ENCODE data around the gene R3HDM2.
A peak's percentile ranks its signal among the peaks of the same experiment; 100 is the strongest.

Gene R3HDM2

GRCh38 chr12:57234233-57234570 lies 196.6 kb downstream of the R3HDM2 start:
- H3K9ac ChIP-seq: peak overlapping the region in 8 of 11 experiments; percentile 0 to 42 (median 16); a peak in 6 of 22 replicates
- peak overlapping the region; percentile 38 to 100 (median 97) for H3K4me2 ChIP-seq
- H3K27me3 ChIP-seq: peaks cover 45 to 73% (median 68%) of the 10 kb centered on the region in 11 experiments
- TF ChIP-seq Cebpa-rat (IDR thresholded peaks at IDR 0.05): no peak
- peaks cover 32 to 57% (median 51%) of the 10 kb centered on the region in 11 experiments for H3K36me3 ChIP-seq
- H3K9me3 ChIP-seq (replicated peaks in 1 of 11): no peaks in the 10 kb centered on the region
- H3K4me3 ChIP-seq: peak overlapping the region in 2 of 10 experiments; percentile 0 to 5; a peak in 1 of 20 replicates
- peaks cover 27 to 92% (median 88%) of the 10 kb centered on the region in 11 experiments; a peak in 21 of 22 replicates for H4K20me1 ChIP-seq
- peak overlapping the region in 2 of 11 experiments; percentile 6 to 14; a peak in 2 of 22 replicates for H3K27ac ChIP-seq
- peaks cover 67 to 92% (median 83%) of the 10 kb centered on the region in 10 experiments for H3K4me1 ChIP-seq

GRCh38 chr12:57233357-57234232 lies 197.2 kb downstream of the R3HDM2 start:
- peaks cover 70 to 92% (median 84%) of the 10 kb centered on the region in 10 experiments for H3K4me1 ChIP-seq
- H3K36me3 ChIP-seq: peaks cover 32 to 57% (median 51%) of the 10 kb centered on the region in 11 experiments
- H3K9ac ChIP-seq: peak overlapping the region in 8 of 11 experiments; percentile 0 to 42 (median 17); a peak in 6 of 22 replicates
- no peaks in the 10 kb centered on the region for H3K9me3 ChIP-seq (replicated peaks in 1 of 11)
- H3K4me3 ChIP-seq: peak overlapping the region in 1 of 10 experiments; percentile 0; a peak in 1 of 20 replicates
- TF ChIP-seq Cebpa-rat (IDR thresholded peaks at IDR 0.05): no peak
- peaks cover 27 to 88% (median 85%) of the 10 kb centered on the region in 11 experiments; a peak in 21 of 22 replicates for H4K20me1 ChIP-seq
- H3K27me3 ChIP-seq: peaks cover 41 to 67% (median 62%) of the 10 kb centered on the region in 11 experiments
- peak overlapping the region; percentile 38 to 100 (median 97) for H3K4me2 ChIP-seq
- H3K27ac ChIP-seq: peak overlapping the region in 2 of 11 experiments; percentile 6 to 14; a peak in 2 of 22 replicates

- Histone ChIP-seq H3K27me3 (peaks cover 34 to 59% (median 53%) of the 10 kb centered on the region in 11 experiments), H4K20me1 (peaks cover 27 to 75% (median 72%) of the 10 kb centered on the region in 11 experiments; a peak in 21 of 22 replicates), H3K9me3 (replicated peaks in 1 of 11) (no peaks in the 10 kb centered on the region), H3K4me2 (peak overlapping the region; percentile 97 to 100 (median 99); a peak in 19 of 22 replicates), H3K4me1 (peaks cover 71 to 90% (median 84%) of the 10 kb centered on the region in 10 experiments), H3K4me3 (0 out of 20 replicates have a peak overlapping the region, but pooled peaks of 1 of the 10 experiments have one; percentile 9), H3K36me3 (peaks cover 32 to 57% (median 51%) of the 10 kb centered on the region in 11 experiments), H3K9ac (peak overlapping the region in 6 of 11 experiments; percentile 15 to 89 (median 84); a peak in 6 of 22 replicates), H3K27ac (no peak overlapping the region)
- no peak for TF ChIP-seq Cebpa-rat (IDR thresholded peaks at IDR 0.05)
These were observed 198.6 kb downstream of the R3HDM2 start for GRCh38 chr12:57232156-57232756.

- Histone ChIP-seq H3K9ac (peak overlapping the region; percentile 79 to 89 (median 86); a peak in 20 of 22 replicates), H3K4me3 (peak overlapping the region; percentile 60 to 95 (median 80); a peak in 19 of 20 replicates), H4K20me1 (peaks cover 27 to 68% (median 64%) of the 10 kb centered on the region in 11 experiments; a peak in 21 of 22 replicates), H3K4me2 (peak overlapping the region; percentile 97 to 100 (median 99)), H3K9me3 (replicated peaks in 1 of 11) (no peaks in the 10 kb centered on the region), H3K27me3 (peaks cover 34 to 59% (median 52%) of the 10 kb centered on the region in 11 experiments), H3K27ac (no peak overlapping the region; a peak in 1 of 22 replicates), H3K4me1 (peaks cover 77 to 94% (median 92%) of the 10 kb centered on the region in 10 experiments), H3K36me3 (peaks cover 32 to 57% (median 51%) of the 10 kb centered on the region in 11 experiments)
- TF ChIP-seq Cebpa-rat (IDR thresholded peaks at IDR 0.05): no peak
These were observed 199.4 kb downstream of the R3HDM2 start for GRCh38 chr12:57231276-57232021.

- Histone ChIP-seq H3K9ac (peak overlapping the region; percentile 79 to 89 (median 86)), H3K9me3 (replicated peaks in 1 of 11) (no peaks in the 10 kb centered on the region), H3K27ac (peak overlapping the region; percentile 75 to 87 (median 83)), H3K36me3 (peaks cover 32 to 51% (median 49%) of the 10 kb centered on the region in 11 experiments), H3K4me3 (peak overlapping the region; percentile 60 to 95 (median 80)), H3K4me2 (peak overlapping the region; percentile 97 to 100 (median 99)), H3K27me3 (peaks cover 34 to 59% (median 52%) of the 10 kb centered on the region in 11 experiments), H4K20me1 (peaks cover 18 to 65% (median 55%) of the 10 kb centered on the region in 11 experiments; a peak in 21 of 22 replicates), H3K4me1 (peaks cover 80 to 94% (median 90%) of the 10 kb centered on the region in 10 experiments)
- no peak for TF ChIP-seq Cebpa-rat (IDR thresholded peaks at IDR 0.05)
These were observed 200.3 kb downstream of the R3HDM2 start for GRCh38 chr12:57230381-57231155.

GRCh38 chr12:57229634-57230380 lies 201.0 kb downstream of the R3HDM2 start, which contains the start of gene SHMT2:
SHMT2 (plus strand) TSS chr12:57229711; CDS start chr12:57229779, 68 bp downstream.
- H4K20me1 ChIP-seq: peaks cover 11 to 62% (median 49%) of the 10 kb centered on the region in 11 experiments; a peak in 21 of 22 replicates
- H3K4me2 ChIP-seq: peak within 1 kb of the TSS; percentile 97 to 100 (median 99)
- TF ChIP-seq Cebpa-rat (IDR thresholded peaks at IDR 0.05): peak in 3 of 11 experiments; percentile 22 to 63 (median 49); a peak in 3 of 22 replicates
- H3K27me3 ChIP-seq: peaks cover 34 to 59% (median 52%) of the 10 kb centered on the region in 11 experiments
- H3K9me3 ChIP-seq (replicated peaks in 1 of 11): no peaks in the 10 kb centered on the region
- peaks cover 73 to 94% (median 91%) of the 10 kb centered on the region in 10 experiments for H3K4me1 ChIP-seq
- H3K27ac ChIP-seq: peak within 1 kb of the TSS; percentile 75 to 87 (median 83)
- H3K9ac ChIP-seq: peak within 1 kb of the TSS; percentile 79 to 89 (median 86)
- peaks cover 32 to 44% (median 42%) of the 10 kb centered on the region in 11 experiments for H3K36me3 ChIP-seq
- H3K4me3 ChIP-seq: peak within 1 kb of the TSS; percentile 60 to 95 (median 80)
